Panc1 (cell line): ENCODE measurements around the gene CNTNAP4. TPM values are rescaled to one million over a fixed set of nuclear protein-coding genes. Genes with fewer than 3 reads are reported as not detected.

Experiments
- ATAC-seq: fragments of 200-7000 bp; cut with Tn5 transposase; 2 replicates; pipeline ENCODE4 v1.9.1; 2020; ENCODE audit warnings: mild to moderate bottlenecking, moderate library complexity
- BruUV-seq: library from RNA; stranded (reverse); fragments of 400-500 nt; replicated peaks from 2 replicates; lab custom pipeline; 2021; lab: Mats Ljungman, UMichigan
- CTCF ChIA-PET: fragments of 300-600 bp; sonication (Branson Sonifier 250); formaldehyde crosslinking; loops from one replicate; lab custom pipeline; 2022; ENCODE audit warnings: antibody characterized with exemption; lab: Charles Lee
- POLR2A ChIA-PET: fragments of 300-600 bp; sonication (Branson Sonifier 250); formaldehyde crosslinking; loops from one replicate; lab custom pipeline; 2022; ENCODE audit warnings: antibody characterized with exemption; lab: Charles Lee
- DNase-seq: peaks from one replicate; pipeline ENCODE4 v3.0.0-alpha.2; 2010; ENCODE audit warnings: low read depth, low spot score
- H3K27ac ChIP-seq: 2 replicates; pipeline ENCODE4 v1.5.1; 2011; ENCODE audit warnings: mild to moderate bottlenecking, low read length, inconsistent platforms
- H3K27me3 ChIP-seq: fragments of 200-500 bp; sonication (Bioruptor generic); 2 replicates; pipeline ENCODE4 v1.6.0; 2014; ENCODE audit warnings: low read length, inconsistent platforms; ENCODE audit not compliant: control insufficient read depth, insufficient read depth
- H3K36me3 ChIP-seq: fragments of 200-500 bp; sonication (Bioruptor generic); 2 replicates; pipeline ENCODE4 v1.5.1; 2014; ENCODE audit warnings: inconsistent platforms, mild to moderate bottlenecking, low read length, moderate library complexity; ENCODE audit not compliant: control insufficient read depth, insufficient read depth
- H3K4me1 ChIP-seq: 2 replicates; pipeline ENCODE4 v1.5.1; 2011; ENCODE audit warnings: inconsistent platforms, mild to moderate bottlenecking, low read length, moderate library complexity; ENCODE audit not compliant: control insufficient read depth, insufficient read depth
- H3K4me3 ChIP-seq, 2 experiments: 2 replicates each; pipeline ENCODE4 v1.5.1; 2011 to 2012; ENCODE audit warnings: low read depth in 2 of 2, low read length in 2 of 2, mild to moderate bottlenecking in 2 of 2, inconsistent platforms in 1 of 2, moderate library complexity in 1 of 2
- H3K9me3 ChIP-seq: fragments of 200-500 bp; sonication (Bioruptor generic); 2 replicates; pipeline ENCODE4 v1.5.1; 2014; ENCODE audit warnings: low read depth, mild to moderate bottlenecking, inconsistent platforms, low read length, moderate library complexity; ENCODE audit not compliant: control insufficient read depth, insufficient read depth
- POLR2AphosphoS5 ChIP-seq: IDR thresholded peaks from 2 replicates; pipeline ENCODE4 v1.6.1; 2012; ENCODE audit warnings: mild to moderate bottlenecking, low read depth, low read length, moderate library complexity
- SIN3A ChIP-seq: IDR thresholded peaks from 2 replicates; pipeline ENCODE4 v1.6.1; 2012; ENCODE audit warnings: low read depth, mild to moderate bottlenecking, low read length, moderate library complexity, borderline replicate concordance; ENCODE audit not compliant: insufficient read depth
- TCF7L2 ChIP-seq: IDR thresholded peaks from 2 replicates; pipeline ENCODE4 v1.6.1; 2011; ENCODE audit warnings: mild to moderate bottlenecking, low read depth, low read length, inconsistent platforms
- in situ Hi-C: cut with HindIII; loops from 2 replicates; pipeline ENCODE4 v1.10.0; 2016; ENCODE audit warnings: low sequenced_read_pairs, low pct_unique_long_range_greater_than_20kb
- intact Hi-C: fragments of 100-400 bp; cut with micrococcal nuclease; formaldehyde crosslinking; loops from one replicate; pipeline ENCODE4 v1.10.0; 2022; ENCODE audit not compliant: unreplicated experiment
- total RNA-seq: library from RNA; stranded (reverse); gene quantifications from one replicate; pipeline ENCODE4 v1.2.1, GENCODE V29; 2021; ENCODE audit not compliant: unreplicated experiment
- TF ChIP-seq, protein P1 (sequence below), 2 experiments: IDR thresholded peaks; 2 replicates each; pipeline ENCODE4 v1.6.1; 2011 to 2012; ENCODE audit warnings: low read depth in 2 of 2, control low read depth in 1 of 2, low read length in 1 of 2, mild to moderate bottlenecking in 1 of 2, moderate library complexity in 1 of 2; ENCODE audit not compliant: insufficient read depth in 1 of 2
- TF ChIP-seq, protein P2 (sequence below): fragments of 450-650 bp; IDR thresholded peaks from 2 replicates; pipeline ENCODE4 v1.5.1; 2017; ENCODE audit warnings: mild to moderate bottlenecking

Gene CNTNAP4
- total RNA-seq, 1 experiment from 2014 or later: not detected

DNA sequence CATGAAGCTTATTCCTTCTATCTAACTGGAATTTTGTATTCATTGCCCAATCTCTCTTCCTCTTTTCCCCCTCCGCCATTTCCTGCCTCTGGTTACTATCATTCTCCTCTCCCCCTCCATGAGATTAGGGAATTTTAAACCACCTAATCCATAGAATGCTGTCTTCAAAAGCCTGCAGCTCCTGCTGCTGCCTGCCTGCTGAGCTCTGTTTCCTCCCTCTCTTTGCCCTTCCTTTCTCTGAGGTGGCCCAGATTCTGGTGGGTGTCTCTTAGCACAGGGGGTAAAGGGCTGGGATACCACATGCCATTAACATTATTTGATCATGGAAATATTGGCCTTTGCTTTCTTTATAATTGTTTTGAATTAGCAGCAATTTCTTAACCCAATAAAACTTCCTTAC, 241.6 kb downstream of the CNTNAP4 start:
- POLR2A ChIA-PET: no interaction called here
- ATAC-seq: no peak
- no peak for DNase-seq
- Histone ChIP-seq H3K36me3 (no peaks in the 10 kb centered on the region), H3K27me3 (no peaks in the 10 kb centered on the region), H3K4me3 (no peak overlapping the region), H3K9me3 (no peaks in the 10 kb centered on the region), H3K27ac (no peak overlapping the region), H3K4me1 (no peaks in the 10 kb centered on the region)
- intact Hi-C loops (no loop called here), in situ Hi-C loops (no loop called here)
- BruUV-seq: no TSS peak
- TF ChIP-seq TCF7L2: no peak
- no peak for TF ChIP-seq SIN3A
- TF ChIP-seq, protein P1, sequence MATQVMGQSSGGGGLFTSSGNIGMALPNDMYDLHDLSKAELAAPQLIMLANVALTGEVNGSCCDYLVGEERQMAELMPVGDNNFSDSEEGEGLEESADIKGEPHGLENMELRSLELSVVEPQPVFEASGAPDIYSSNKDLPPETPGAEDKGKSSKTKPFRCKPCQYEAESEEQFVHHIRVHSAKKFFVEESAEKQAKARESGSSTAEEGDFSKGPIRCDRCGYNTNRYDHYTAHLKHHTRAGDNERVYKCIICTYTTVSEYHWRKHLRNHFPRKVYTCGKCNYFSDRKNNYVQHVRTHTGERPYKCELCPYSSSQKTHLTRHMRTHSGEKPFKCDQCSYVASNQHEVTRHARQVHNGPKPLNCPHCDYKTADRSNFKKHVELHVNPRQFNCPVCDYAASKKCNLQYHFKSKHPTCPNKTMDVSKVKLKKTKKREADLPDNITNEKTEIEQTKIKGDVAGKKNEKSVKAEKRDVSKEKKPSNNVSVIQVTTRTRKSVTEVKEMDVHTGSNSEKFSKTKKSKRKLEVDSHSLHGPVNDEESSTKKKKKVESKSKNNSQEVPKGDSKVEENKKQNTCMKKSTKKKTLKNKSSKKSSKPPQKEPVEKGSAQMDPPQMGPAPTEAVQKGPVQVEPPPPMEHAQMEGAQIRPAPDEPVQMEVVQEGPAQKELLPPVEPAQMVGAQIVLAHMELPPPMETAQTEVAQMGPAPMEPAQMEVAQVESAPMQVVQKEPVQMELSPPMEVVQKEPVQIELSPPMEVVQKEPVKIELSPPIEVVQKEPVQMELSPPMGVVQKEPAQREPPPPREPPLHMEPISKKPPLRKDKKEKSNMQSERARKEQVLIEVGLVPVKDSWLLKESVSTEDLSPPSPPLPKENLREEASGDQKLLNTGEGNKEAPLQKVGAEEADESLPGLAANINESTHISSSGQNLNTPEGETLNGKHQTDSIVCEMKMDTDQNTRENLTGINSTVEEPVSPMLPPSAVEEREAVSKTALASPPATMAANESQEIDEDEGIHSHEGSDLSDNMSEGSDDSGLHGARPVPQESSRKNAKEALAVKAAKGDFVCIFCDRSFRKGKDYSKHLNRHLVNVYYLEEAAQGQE (IDR thresholded peaks at IDR 0.05; ENCODE audit: insufficient read depth in 1 of 2, low read depth in 2 of 2, low read length in 1 of 2): no peak
- TF ChIP-seq, protein P2, sequence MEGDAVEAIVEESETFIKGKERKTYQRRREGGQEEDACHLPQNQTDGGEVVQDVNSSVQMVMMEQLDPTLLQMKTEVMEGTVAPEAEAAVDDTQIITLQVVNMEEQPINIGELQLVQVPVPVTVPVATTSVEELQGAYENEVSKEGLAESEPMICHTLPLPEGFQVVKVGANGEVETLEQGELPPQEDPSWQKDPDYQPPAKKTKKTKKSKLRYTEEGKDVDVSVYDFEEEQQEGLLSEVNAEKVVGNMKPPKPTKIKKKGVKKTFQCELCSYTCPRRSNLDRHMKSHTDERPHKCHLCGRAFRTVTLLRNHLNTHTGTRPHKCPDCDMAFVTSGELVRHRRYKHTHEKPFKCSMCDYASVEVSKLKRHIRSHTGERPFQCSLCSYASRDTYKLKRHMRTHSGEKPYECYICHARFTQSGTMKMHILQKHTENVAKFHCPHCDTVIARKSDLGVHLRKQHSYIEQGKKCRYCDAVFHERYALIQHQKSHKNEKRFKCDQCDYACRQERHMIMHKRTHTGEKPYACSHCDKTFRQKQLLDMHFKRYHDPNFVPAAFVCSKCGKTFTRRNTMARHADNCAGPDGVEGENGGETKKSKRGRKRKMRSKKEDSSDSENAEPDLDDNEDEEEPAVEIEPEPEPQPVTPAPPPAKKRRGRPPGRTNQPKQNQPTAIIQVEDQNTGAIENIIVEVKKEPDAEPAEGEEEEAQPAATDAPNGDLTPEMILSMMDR: no peak
- no peak for TF ChIP-seq POLR2AphosphoS5
- CTCF ChIA-PET: no interaction called here

DNA sequence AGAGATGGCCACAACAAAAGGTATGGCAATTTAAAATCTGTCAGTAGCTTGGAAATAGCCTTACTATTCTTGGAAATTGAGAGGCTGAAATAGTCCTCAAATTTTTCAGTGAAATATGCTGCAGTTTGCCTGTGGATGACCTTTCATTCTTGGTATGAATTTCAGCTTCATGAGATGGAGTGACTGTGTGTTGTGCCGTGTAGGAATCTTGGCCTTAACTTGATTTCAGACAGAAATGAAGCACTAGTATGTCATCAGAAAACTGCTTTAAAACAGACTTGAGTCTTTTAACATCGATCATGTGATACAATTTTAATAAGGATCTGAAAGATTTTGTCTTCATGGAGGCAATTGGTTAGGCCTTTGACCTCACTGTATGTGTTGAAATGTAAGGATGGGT, 247.2 kb downstream of the CNTNAP4 start:
- H3K4me3 ChIP-seq: no peak overlapping the region
- in situ Hi-C loops: no loop called here
- intact Hi-C loops: no loop called here
- H3K9me3 ChIP-seq: no peaks in the 10 kb centered on the region
- H3K4me1 ChIP-seq: no peaks in the 10 kb centered on the region
- CTCF ChIA-PET: no interaction called here
- TF ChIP-seq TCF7L2 (no peak), SIN3A (no peak), POLR2AphosphoS5 (no peak)
- TF ChIP-seq, protein P1 (IDR thresholded peaks at IDR 0.05; ENCODE audit: insufficient read depth in 1 of 2, low read depth in 2 of 2, low read length in 1 of 2): no peak
- TF ChIP-seq, protein P2: no peak
- H3K36me3 ChIP-seq: no peaks in the 10 kb centered on the region
- DNase-seq (no peak), ATAC-seq (no peak)
- no peaks in the 10 kb centered on the region for H3K27me3 ChIP-seq
- no peak overlapping the region for H3K27ac ChIP-seq
- POLR2A ChIA-PET: no interaction called here
- no TSS peak for BruUV-seq
